GM19328 (cell line): Measurements from ENCODE around the gene CDH26.
"Not testable (repeated sequence)": the region's sequence is repeated elsewhere in the genome, so short reads cannot be mapped to it uniquely, and the experiment has no call there.

Experiments used
- ATAC-seq: cut with Tn5 transposase; IDR thresholded peaks from one replicate; pipeline ENCODE4 v1.9.1; 2021; ENCODE audit warnings: mild to moderate bottlenecking, moderate library complexity; ENCODE audit not compliant: unreplicated experiment

The CDH26 gene

GRCh38 chr20:59940129-59940955 is 17.9 kb upstream of the CDH26 start, which contains the start of the genes FAM217B and PPP1R3D:
Gene FAM217B, plus strand, starts transcription at chr20:59940389. Its CDS starts 3,555 bp downstream, at chr20:59943944.
Gene PPP1R3D, minus strand, starts transcription at chr20:59940305. Its CDS starts 374 bp downstream, at chr20:59939931.
- ATAC-seq = peak; percentile 95

- ATAC-seq = no peak
Observed at GRCh38 chr20:59940956-59941294, 17.3 kb upstream of the CDH26 start.

GRCh38 chr20:59942245-59942644 is 16.0 kb upstream of the CDH26 start:
- ATAC-seq = no peak

GRCh38 chr20:59944726-59945125 is 13.5 kb upstream of the CDH26 start:
- no peak for ATAC-seq

- no peak for ATAC-seq
Observed at GRCh38 chr20:59945175-59945574, 13.0 kb upstream of the CDH26 start.

- no peak for ATAC-seq
Observed at GRCh38 chr20:59945731-59946130, 12.5 kb upstream of the CDH26 start.

- no peak for ATAC-seq
Observed at GRCh38 chr20:59947376-59947775, 10.8 kb upstream of the CDH26 start.

GRCh38 chr20:59948212-59948611 is 10.0 kb upstream of the CDH26 start:
- no peak for ATAC-seq

- ATAC-seq = peak; percentile 64
Observed at GRCh38 chr20:59948828-59949720, 9.1 kb upstream of the CDH26 start.

- no peak for ATAC-seq
Observed at GRCh38 chr20:59949911-59950310, 8.3 kb upstream of the CDH26 start.

- ATAC-seq = no peak
Observed at GRCh38 chr20:59954718-59955117, 3.5 kb upstream of the CDH26 start.

GRCh38 chr20:59955131-59955796 is 3.0 kb upstream of the CDH26 start:
- ATAC-seq = no peak

- not testable (repeated sequence) for ATAC-seq
Observed at GRCh38 chr20:59957568-59957967, 655 bp upstream of the CDH26 start.

GRCh38 chr20:59958626-59959025 is 403 bp downstream of the CDH26 start:
- no peak for ATAC-seq

- no peak for ATAC-seq
Observed at GRCh38 chr20:59961423-59961822, 3.2 kb downstream of the CDH26 start.

GRCh38 chr20:59962155-59962554 is 3.9 kb downstream of the CDH26 start:
- no peak for ATAC-seq

- no peak for ATAC-seq
Observed at GRCh38 chr20:59966428-59966827, 8.2 kb downstream of the CDH26 start.

- ATAC-seq = no peak
Observed at GRCh38 chr20:59971428-59971827, 13.2 kb downstream of the CDH26 start.

GRCh38 chr20:59972037-59972801 is 14.0 kb downstream of the CDH26 start:
- ATAC-seq = no peak

- ATAC-seq = no peak
Observed at GRCh38 chr20:59976156-59976782, 18.0 kb downstream of the CDH26 start.
